ENCODE results near the gene RING1.

Gene RING1

DNA sequence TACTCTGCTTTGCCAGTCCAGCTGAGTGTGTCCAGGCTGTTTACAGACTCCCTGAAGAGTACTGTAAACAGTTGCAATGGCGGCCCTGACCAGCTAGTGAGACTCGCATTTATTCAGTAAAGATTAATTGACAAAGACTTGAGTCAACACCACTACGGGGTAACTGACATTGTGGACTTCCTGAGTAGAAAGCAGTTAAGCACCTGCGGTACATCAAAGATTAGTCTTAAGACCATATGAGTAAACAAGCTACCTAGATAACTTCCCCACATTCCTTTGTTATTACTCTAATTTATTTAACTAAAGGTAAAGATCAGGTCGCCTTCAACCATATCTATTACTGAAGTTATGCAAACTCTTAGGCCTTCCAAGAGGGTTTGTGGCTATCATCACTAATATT, 50.7 kb downstream of the RING1 start:
- no peak for DNase-seq
- in situ Hi-C loops (cut with HindIII; ENCODE audit: low pct_ligation_motif_present, low pct_unique_long_range_greater_than_20kb, low sequenced_read_pairs), result no loop called here
